Measurements from ENCODE around the gene MISP3.

Gene MISP3

GRCh38 chr19:14054099-14054498 lies 18.5 kb upstream of the MISP3 start:
- DNase-seq = no peak

- no peak for DNase-seq
Observed at GRCh38 chr19:14054721-14055120, 17.9 kb upstream of the MISP3 start.

GRCh38 chr19:14055396-14055795 lies 17.2 kb upstream of the MISP3 start:
- DNase-seq = no peak

- DNase-seq = no peak
Observed at GRCh38 chr19:14056069-14056666, 16.4 kb upstream of the MISP3 start.

- no peak for DNase-seq
Observed at GRCh38 chr19:14056741-14057356, 15.7 kb upstream of the MISP3 start.

- no peak for DNase-seq
Observed at GRCh38 chr19:14058182-14059092, 14.1 kb upstream of the MISP3 start.

- DNase-seq = peak in 3 of 4 experiments; percentile 15 to 49 (median 18)
Observed at GRCh38 chr19:14059093-14059480, 13.5 kb upstream of the MISP3 start.

GRCh38 chr19:14059652-14060155 lies 12.9 kb upstream of the MISP3 start:
- no peak for DNase-seq

- no peak for DNase-seq
Observed at GRCh38 chr19:14061081-14061749, 11.4 kb upstream of the MISP3 start.

- DNase-seq = no peak
Observed at GRCh38 chr19:14061751-14062557, 10.6 kb upstream of the MISP3 start, which contains the start of gene PALM3. PALM3 (minus strand) TSS chr19:14062076; CDS start chr19:14061980, 96 bp downstream.

GRCh38 chr19:14062558-14062855 lies 10.1 kb upstream of the MISP3 start:
- DNase-seq = no peak

- DNase-seq = no peak
Observed at GRCh38 chr19:14063105-14063504, 9.5 kb upstream of the MISP3 start.

GRCh38 chr19:14066134-14066533 lies 6.5 kb upstream of the MISP3 start:
- DNase-seq = no peak

- DNase-seq = no peak
Observed at GRCh38 chr19:14070268-14071050, 2.1 kb upstream of the MISP3 start.

- DNase-seq = peak; percentile 52 to 77 (median 68)
Observed at GRCh38 chr19:14073261-14073924, 807 bp downstream of the MISP3 start.

- no peak for DNase-seq
Observed at GRCh38 chr19:14073925-14074838, 1.6 kb downstream of the MISP3 start.

- DNase-seq = no peak
Observed at GRCh38 chr19:14078411-14078810, 5.8 kb downstream of the MISP3 start.

- peak; percentile 98 to 99 (median 98) for DNase-seq
Observed at GRCh38 chr19:14080887-14081796, 8.6 kb downstream of the MISP3 start.
